ENCODE data around the gene CHST10. TPM values are rescaled to one million over a fixed set of nuclear protein-coding genes. Genes with fewer than 3 reads are reported as not detected.

The CHST10 gene
- total RNA-seq, 1 donor from 2014 or later = 33.0 TPM

GRCh38 chr2:100407073-100407472 lies 10.4 kb downstream of the CHST10 start:
- Mint-ChIP-seq H3K27ac (ENCODE audit: unreplicated experiment) (no peak overlapping the region), H3K9me3 (no peaks in the 10 kb centered on the region), H3K36me3 (ENCODE audit: low read depth) (peaks cover 22% of the 10 kb centered on the region), H3K27me3 (ENCODE audit: low read depth) (no peaks in the 10 kb centered on the region), H3K4me3 (no peak overlapping the region), H3K4me1 (peaks cover 11% of the 10 kb centered on the region)
- DNase-seq (ENCODE audit: low read depth, low spot score) = no peak
- no peak for TF ChIP-seq CTCF (conservative IDR thresholded peaks at IDR 0.05)

- Mint-ChIP-seq H3K27me3 (ENCODE audit: low read depth) (no peaks in the 10 kb centered on the region), H3K36me3 (ENCODE audit: low read depth) (peaks cover 25% of the 10 kb centered on the region), H3K27ac (ENCODE audit: unreplicated experiment) (no peak overlapping the region), H3K9me3 (no peaks in the 10 kb centered on the region), H3K4me3 (no peak overlapping the region), H3K4me1 (peaks cover 3% of the 10 kb centered on the region)
- no peak for TF ChIP-seq CTCF (conservative IDR thresholded peaks at IDR 0.05)
- DNase-seq (ENCODE audit: low read depth, low spot score) = no peak
These were observed 11.4 kb downstream of the CHST10 start for GRCh38 chr2:100406120-100406508.

- no peak overlapping the region for H3K27ac Mint-ChIP-seq (ENCODE audit: unreplicated experiment)
- H3K36me3 Mint-ChIP-seq (ENCODE audit: low read depth) = peaks cover 25% of the 10 kb centered on the region
- no peaks in the 10 kb centered on the region for H3K27me3 Mint-ChIP-seq (ENCODE audit: low read depth)
- peaks cover 3% of the 10 kb centered on the region for H3K4me1 Mint-ChIP-seq
- no peak for TF ChIP-seq CTCF (conservative IDR thresholded peaks at IDR 0.05)
- DNase-seq (ENCODE audit: low read depth, low spot score) = no peak
- no peaks in the 10 kb centered on the region for H3K9me3 Mint-ChIP-seq
- H3K4me3 Mint-ChIP-seq = no peak overlapping the region
These were observed 11.9 kb downstream of the CHST10 start for GRCh38 chr2:100405403-100406119.

- no peak overlapping the region for H3K4me3 Mint-ChIP-seq
- DNase-seq (ENCODE audit: low read depth, low spot score) = no peak
- no peaks in the 10 kb centered on the region for H3K27me3 Mint-ChIP-seq (ENCODE audit: low read depth)
- H3K36me3 Mint-ChIP-seq (ENCODE audit: low read depth) = peaks cover 25% of the 10 kb centered on the region
- H3K9me3 Mint-ChIP-seq = no peaks in the 10 kb centered on the region
- peak overlapping the region; percentile 9 for H3K27ac Mint-ChIP-seq (ENCODE audit: unreplicated experiment)
- no peak for TF ChIP-seq CTCF (conservative IDR thresholded peaks at IDR 0.05)
- H3K4me1 Mint-ChIP-seq = peaks cover 3% of the 10 kb centered on the region
These were observed 13.1 kb downstream of the CHST10 start for GRCh38 chr2:100404411-100404810.

DNA sequence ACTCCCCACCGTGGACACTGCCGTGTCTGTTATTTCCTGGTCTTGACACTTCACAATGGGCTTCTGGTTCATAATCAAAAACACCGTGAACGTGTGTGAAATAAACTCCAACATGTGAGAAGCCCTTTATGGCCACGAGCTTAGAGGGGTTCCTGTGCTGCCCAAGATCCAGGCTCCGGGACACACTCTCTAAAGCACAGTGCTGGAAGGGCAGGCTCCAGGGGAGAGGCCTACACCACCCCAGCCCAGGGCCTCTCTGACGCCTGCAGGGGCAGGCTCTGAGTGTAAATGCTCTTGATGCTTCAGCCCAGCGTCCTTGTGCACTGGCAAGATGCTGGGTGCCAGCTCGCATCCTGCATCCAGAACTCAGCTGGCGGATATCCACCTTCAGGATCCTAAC lies 13.7 kb downstream of the CHST10 start:
- peaks cover 3% of the 10 kb centered on the region for H3K4me1 Mint-ChIP-seq
- no peaks in the 10 kb centered on the region for H3K9me3 Mint-ChIP-seq
- no peak for DNase-seq (ENCODE audit: low read depth, low spot score)
- H3K27me3 Mint-ChIP-seq (ENCODE audit: low read depth) = no peaks in the 10 kb centered on the region
- no peak for TF ChIP-seq CTCF (conservative IDR thresholded peaks at IDR 0.05)
- no peak overlapping the region for H3K27ac Mint-ChIP-seq (ENCODE audit: unreplicated experiment)
- no peak overlapping the region for H3K4me3 Mint-ChIP-seq
- peaks cover 25% of the 10 kb centered on the region for H3K36me3 Mint-ChIP-seq (ENCODE audit: low read depth)

Data from neural crest cell (in vitro differentiated cells).